ENCODE measurements around the gene MGAT1.
A peak's percentile ranks its signal among the peaks of the same experiment; 100 is the strongest.

MGAT1 gene

GRCh38 chr5:180808461-180809000 lies 5.9 kb upstream of the MGAT1 start:
- Histone ChIP-seq H3K27ac (peak overlapping the region; percentile 31 to 70), H3K4me3 (peak overlapping the region; percentile 91)
- DNase-seq (ENCODE audit: low spot score): no peak
- no peak for TF ChIP-seq CTCF (IDR thresholded peaks at IDR 0.05)

GRCh38 chr5:180807654-180808414 lies 5.2 kb upstream of the MGAT1 start:
- H3K4me3 ChIP-seq: peak overlapping the region; percentile 91
- no peak for TF ChIP-seq CTCF (IDR thresholded peaks at IDR 0.05)
- DNase-seq (ENCODE audit: low spot score): no peak
- H3K27ac ChIP-seq: peak overlapping the region; percentile 12 to 70

- Histone ChIP-seq H3K27ac (peak overlapping the region in 1 of 2 donors; percentile 70), H3K4me3 (peak overlapping the region; percentile 91)
- TF ChIP-seq CTCF (IDR thresholded peaks at IDR 0.05): no peak
- DNase-seq (ENCODE audit: low spot score): no peak
These were observed 4.4 kb upstream of the MGAT1 start for GRCh38 chr5:180807046-180807445.

- Histone ChIP-seq H3K27ac (peak overlapping the region; percentile 19 to 70), H3K4me3 (peak overlapping the region; percentile 91)
- TF ChIP-seq CTCF (IDR thresholded peaks at IDR 0.05): no peak
- no peak for DNase-seq (ENCODE audit: low spot score)
These were observed 3.9 kb upstream of the MGAT1 start for GRCh38 chr5:180806351-180807011.

- no peak for DNase-seq (ENCODE audit: low spot score)
- H3K4me3 ChIP-seq: peak overlapping the region; percentile 97
- TF ChIP-seq CTCF (IDR thresholded peaks at IDR 0.05): no peak
- peak overlapping the region; percentile 99 to 100 for H3K27ac ChIP-seq
These were observed 1.6 kb upstream of the MGAT1 start for GRCh38 chr5:180804129-180804618.

GRCh38 chr5:180803181-180804128 lies 849 bp upstream of the MGAT1 start:
- DNase-seq (ENCODE audit: low spot score): no peak
- Histone ChIP-seq H3K27ac (peak overlapping the region; percentile 99 to 100), H3K4me3 (peak overlapping the region; percentile 97)
- TF ChIP-seq CTCF (IDR thresholded peaks at IDR 0.05): no peak
